Measurements from ENCODE around the gene DNAJC13. TPM values are rescaled to one million over a fixed set of nuclear protein-coding genes. Genes with fewer than 3 reads are reported as not detected.

DNAJC13 gene
- total and polyA plus RNA-seq, 2 donors (not counting 1 experiment from before 2014, with no cell fraction given) = 9.7 to 51.1 TPM

DNA sequence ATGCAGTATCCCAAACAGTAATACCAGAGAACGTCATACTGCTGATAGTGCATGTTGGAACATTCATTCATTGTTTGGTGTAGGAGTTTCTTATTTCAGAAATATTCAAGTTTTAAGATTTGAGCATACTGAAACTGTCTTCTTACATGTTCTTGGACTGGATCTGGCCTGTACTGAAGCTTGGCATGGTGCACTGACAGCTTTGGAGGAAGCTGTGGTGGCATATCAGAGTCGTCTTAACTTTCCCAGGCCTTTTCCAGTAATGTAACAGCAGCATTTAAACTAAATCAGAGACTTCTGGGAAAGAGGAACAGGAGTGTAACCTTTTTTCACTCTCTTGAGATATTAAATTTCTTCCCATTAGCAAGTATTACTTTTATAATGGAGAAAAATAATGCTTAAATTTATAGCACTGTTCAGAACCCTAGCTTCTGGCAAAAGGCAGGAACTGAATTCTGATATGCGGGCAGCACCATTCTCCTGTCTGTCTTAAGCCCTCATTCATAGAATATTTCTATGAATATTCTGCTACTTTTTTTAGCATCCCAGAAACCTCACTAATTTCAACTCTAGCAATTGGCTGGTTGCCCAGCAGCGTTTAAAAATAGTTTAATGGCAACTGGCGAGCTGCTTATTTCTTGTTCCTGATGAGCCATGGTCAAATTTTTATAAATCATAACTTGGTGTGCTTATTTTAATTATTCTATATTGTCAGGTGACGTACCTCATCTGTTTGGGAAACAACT lies 31.1 kb downstream of the DNAJC13 start:
- Histone ChIP-seq H3K4me3 (ENCODE audit: control extremely low read depth in 1 of 5, extremely low read depth in 1 of 5, insufficient read depth in 1 of 5, low read depth in 2 of 5, low read length in 4 of 5) (no peak overlapping the region), H3K9ac (ENCODE audit: low read length) (no peak overlapping the region), H3K4me2 (replicated peaks; ENCODE audit: low read depth, low read length, poor library complexity, severe bottlenecking) (no peak overlapping the region), H2AFZ (ENCODE audit: insufficient read depth, low read depth, low read length, poor library complexity, severe bottlenecking) (no peak overlapping the region), H3K79me2 (ENCODE audit: control insufficient read depth, insufficient read depth, low read length) (peaks cover 4% of the 10 kb centered on the region), H4K20me1 (ENCODE audit: control insufficient read depth, insufficient read depth, low read length, poor library complexity, severe bottlenecking) (peaks cover 6% of the 10 kb centered on the region), H3K36me3 (replicated peaks in 1 of 2; ENCODE audit: control extremely low read depth in 1 of 2, control insufficient read depth in 1 of 2, extremely low read depth in 1 of 2, insufficient read depth in 2 of 2, low read length in 1 of 2) (peaks cover 4 to 28% of the 10 kb centered on the region in 2 experiments), H3K27ac (ENCODE audit: low read length in 2 of 2) (no peak overlapping the region), H3K4me1 (ENCODE audit: control insufficient read depth in 2 of 2, insufficient read depth in 2 of 2, low read length in 2 of 2) (peaks cover 3 to 4% of the 10 kb centered on the region in 2 donors), H3K9me3 (ENCODE audit: control extremely low read depth in 1 of 3, control insufficient read depth in 2 of 3, insufficient read depth in 1 of 3, low read length in 2 of 3) (no peaks in the 10 kb centered on the region), H3K27me3 (replicated peaks in 1 of 4; ENCODE audit: control extremely low read depth in 1 of 4, control insufficient read depth in 3 of 4, insufficient read depth in 4 of 4, low read length in 3 of 4) (no peaks in the 10 kb centered on the region)
- ChIA-PET POLR2A (no interaction called here), CTCF (no interaction called here)
- no peak overlapping the region for H3K4me3 Mint-ChIP-seq
- H3K27me3 Mint-ChIP-seq = no peaks in the 10 kb centered on the region
- intact Hi-C loops (cut with micrococcal nuclease) = no loop called here
- no peak for TF ChIP-seq EZH2 (IDR thresholded peaks at IDR 0.05; ENCODE audit: borderline replicate concordance, insufficient read depth, low read depth, low read length, poor library complexity, severe bottlenecking)
- TF ChIP-seq, protein P1, sequence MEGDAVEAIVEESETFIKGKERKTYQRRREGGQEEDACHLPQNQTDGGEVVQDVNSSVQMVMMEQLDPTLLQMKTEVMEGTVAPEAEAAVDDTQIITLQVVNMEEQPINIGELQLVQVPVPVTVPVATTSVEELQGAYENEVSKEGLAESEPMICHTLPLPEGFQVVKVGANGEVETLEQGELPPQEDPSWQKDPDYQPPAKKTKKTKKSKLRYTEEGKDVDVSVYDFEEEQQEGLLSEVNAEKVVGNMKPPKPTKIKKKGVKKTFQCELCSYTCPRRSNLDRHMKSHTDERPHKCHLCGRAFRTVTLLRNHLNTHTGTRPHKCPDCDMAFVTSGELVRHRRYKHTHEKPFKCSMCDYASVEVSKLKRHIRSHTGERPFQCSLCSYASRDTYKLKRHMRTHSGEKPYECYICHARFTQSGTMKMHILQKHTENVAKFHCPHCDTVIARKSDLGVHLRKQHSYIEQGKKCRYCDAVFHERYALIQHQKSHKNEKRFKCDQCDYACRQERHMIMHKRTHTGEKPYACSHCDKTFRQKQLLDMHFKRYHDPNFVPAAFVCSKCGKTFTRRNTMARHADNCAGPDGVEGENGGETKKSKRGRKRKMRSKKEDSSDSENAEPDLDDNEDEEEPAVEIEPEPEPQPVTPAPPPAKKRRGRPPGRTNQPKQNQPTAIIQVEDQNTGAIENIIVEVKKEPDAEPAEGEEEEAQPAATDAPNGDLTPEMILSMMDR (IDR thresholded peaks at IDR 0.05) = no peak
- DNase-seq (no peak), ATAC-seq (ENCODE audit: low read depth) (no peak)
- no peak overlapping the region for H3K27ac Mint-ChIP-seq
- WGBS (ENCODE audit: insufficient coverage) = 86% methylated on average over 1 of the region's 6 CpGs
- H3K9me3 Mint-ChIP-seq (ENCODE audit: insufficient read depth) = no peaks in the 10 kb centered on the region
- H3K4me1 Mint-ChIP-seq = peaks cover 9% of the 10 kb centered on the region

DNA sequence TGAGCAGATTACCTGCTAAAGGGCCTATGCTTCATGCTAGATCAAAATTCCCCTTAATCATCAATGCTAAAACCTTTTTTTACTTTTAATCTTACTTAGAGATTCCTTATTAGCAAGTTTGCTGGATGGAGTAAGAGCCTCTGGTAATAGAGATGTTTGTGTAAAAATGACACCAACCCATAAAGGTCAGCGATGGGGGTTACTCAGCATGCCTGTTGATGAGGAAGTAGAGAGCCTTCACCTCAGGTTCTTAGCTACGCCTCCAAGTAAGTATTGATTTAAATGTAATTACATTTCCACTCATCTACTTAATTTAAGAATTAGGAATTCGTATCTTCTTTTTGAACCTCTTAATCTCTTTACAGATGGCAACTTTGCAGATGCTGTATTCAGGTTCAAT lies 38.8 kb downstream of the DNAJC13 start:
- ATAC-seq (ENCODE audit: low read depth) (no peak), DNase-seq (no peak)
- Histone ChIP-seq H3K4me2 (replicated peaks; ENCODE audit: low read depth, low read length, poor library complexity, severe bottlenecking) (no peak overlapping the region), H3K9me3 (ENCODE audit: control extremely low read depth in 1 of 3, control insufficient read depth in 2 of 3, insufficient read depth in 1 of 3, low read length in 2 of 3) (no peaks in the 10 kb centered on the region), H3K27ac (ENCODE audit: low read length in 2 of 2) (no peak overlapping the region), H3K4me1 (ENCODE audit: control insufficient read depth in 2 of 2, insufficient read depth in 2 of 2, low read length in 2 of 2) (no peaks in the 10 kb centered on the region), H3K36me3 (replicated peaks in 1 of 2; ENCODE audit: control extremely low read depth in 1 of 2, control insufficient read depth in 1 of 2, extremely low read depth in 1 of 2, insufficient read depth in 2 of 2, low read length in 1 of 2) (peaks cover 3 to 78% of the 10 kb centered on the region in 2 experiments), H3K27me3 (replicated peaks in 1 of 4; ENCODE audit: control extremely low read depth in 1 of 4, control insufficient read depth in 3 of 4, insufficient read depth in 4 of 4, low read length in 3 of 4) (no peaks in the 10 kb centered on the region), H3K9ac (ENCODE audit: low read length) (no peak overlapping the region), H3K4me3 (ENCODE audit: control extremely low read depth in 1 of 5, extremely low read depth in 1 of 5, insufficient read depth in 1 of 5, low read depth in 2 of 5, low read length in 4 of 5) (no peak overlapping the region), H4K20me1 (ENCODE audit: control insufficient read depth, insufficient read depth, low read length, poor library complexity, severe bottlenecking) (no peaks in the 10 kb centered on the region), H2AFZ (ENCODE audit: insufficient read depth, low read depth, low read length, poor library complexity, severe bottlenecking) (no peak overlapping the region), H3K79me2 (ENCODE audit: control insufficient read depth, insufficient read depth, low read length) (no peaks in the 10 kb centered on the region)
- POLR2A ChIA-PET = no interaction called here
- no peak overlapping the region for H3K4me3 Mint-ChIP-seq
- H3K27ac Mint-ChIP-seq = no peak overlapping the region
- no CpG with 5 or more reads among the region's 3 CpGs for WGBS (ENCODE audit: insufficient coverage)
- H3K9me3 Mint-ChIP-seq (ENCODE audit: insufficient read depth) = no peaks in the 10 kb centered on the region
- no peaks in the 10 kb centered on the region for H3K4me1 Mint-ChIP-seq
- CTCF ChIA-PET = no interaction called here
- TF ChIP-seq, protein P1 (IDR thresholded peaks at IDR 0.05) = no peak
- no peak for TF ChIP-seq EZH2 (IDR thresholded peaks at IDR 0.05; ENCODE audit: borderline replicate concordance, insufficient read depth, low read depth, low read length, poor library complexity, severe bottlenecking)
- H3K27me3 Mint-ChIP-seq = no peaks in the 10 kb centered on the region
- intact Hi-C loops (cut with micrococcal nuclease) = no loop called here
